DLD1 (cell line): ENCODE results near the gene RNASE2.
"Not testable (repeated sequence)": the region's sequence is repeated elsewhere in the genome, so short reads cannot be mapped to it uniquely, and the experiment has no call there.

Experiments
- in situ Hi-C: cut with HindIII; loops from 2 replicates; pipeline ENCODE4 v1.10.0; 2017; ENCODE audit warnings: low sequenced_read_pairs

Gene RNASE2

DNA sequence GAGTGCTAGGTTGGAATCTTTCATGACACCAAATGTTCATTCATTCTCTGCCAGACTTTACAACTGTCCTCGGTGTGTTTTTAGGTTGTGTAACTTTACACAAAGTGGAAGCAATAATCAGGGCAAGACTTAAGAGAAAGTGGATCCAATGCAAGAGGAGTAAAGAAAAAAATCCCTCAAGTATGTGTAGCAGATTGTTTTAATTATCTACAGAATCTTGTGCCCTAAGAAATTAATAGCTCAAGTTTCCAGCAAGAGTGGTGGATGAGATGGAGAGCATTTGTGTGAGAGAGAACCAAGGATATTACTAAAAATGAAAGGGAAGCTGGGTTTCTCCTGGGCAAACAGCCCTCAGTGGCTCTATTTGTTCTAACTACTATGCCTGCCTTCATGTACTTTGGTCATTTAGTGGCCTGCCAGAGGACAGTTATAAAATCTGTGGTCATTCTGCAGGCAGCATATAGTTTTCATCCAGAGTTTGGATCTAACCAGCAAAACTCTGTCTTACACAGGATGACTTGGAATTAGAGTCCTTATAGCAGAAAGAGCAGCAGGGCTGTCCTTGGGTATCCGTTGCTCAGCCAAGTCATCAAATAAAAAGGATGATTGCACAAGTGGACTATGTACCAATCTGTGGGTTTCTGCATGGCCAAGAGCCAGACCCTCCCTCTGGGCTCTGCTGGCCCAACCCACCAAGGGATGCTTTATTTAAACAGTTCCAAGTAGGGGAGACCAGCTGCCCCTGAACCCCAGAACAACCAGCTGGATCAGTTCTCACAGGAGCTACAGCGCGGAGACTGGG lies at the start of gene RNASE2:
Gene RNASE2 (plus strand): TSS at position 752 of the 802 bp plus-strand sequence. CDS start 285 bp downstream, outside the sequence.
- in situ Hi-C loops: not testable (repeated sequence)

DNA sequence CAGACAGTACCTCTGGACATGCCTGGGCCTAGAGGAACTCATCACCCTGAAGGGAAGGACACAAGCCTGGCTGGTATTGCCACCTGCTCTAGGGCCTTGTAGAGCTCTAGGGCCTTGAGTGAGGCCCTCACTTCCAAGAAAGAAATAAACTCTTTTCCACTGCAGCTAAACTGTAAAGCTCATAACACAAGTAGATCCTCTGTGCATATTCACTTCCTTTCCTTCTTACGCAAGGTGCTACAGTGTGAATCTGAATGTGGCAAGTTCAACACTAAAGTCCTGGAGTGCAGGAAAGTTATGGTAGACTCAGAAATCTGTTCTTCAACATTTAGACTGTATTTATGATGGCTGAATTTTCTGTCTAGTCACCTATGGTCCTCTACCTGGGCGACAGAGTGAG lies 49.6 kb upstream of the RNASE2 start:
- in situ Hi-C loops: no loop called here

GRCh38 chr14:20907214-20907613 lies 48.1 kb upstream of the RNASE2 start:
- in situ Hi-C loops: no loop called here

GRCh38 chr14:20910822-20911221 lies 44.5 kb upstream of the RNASE2 start:
- in situ Hi-C loops: not testable (repeated sequence)

DNA sequence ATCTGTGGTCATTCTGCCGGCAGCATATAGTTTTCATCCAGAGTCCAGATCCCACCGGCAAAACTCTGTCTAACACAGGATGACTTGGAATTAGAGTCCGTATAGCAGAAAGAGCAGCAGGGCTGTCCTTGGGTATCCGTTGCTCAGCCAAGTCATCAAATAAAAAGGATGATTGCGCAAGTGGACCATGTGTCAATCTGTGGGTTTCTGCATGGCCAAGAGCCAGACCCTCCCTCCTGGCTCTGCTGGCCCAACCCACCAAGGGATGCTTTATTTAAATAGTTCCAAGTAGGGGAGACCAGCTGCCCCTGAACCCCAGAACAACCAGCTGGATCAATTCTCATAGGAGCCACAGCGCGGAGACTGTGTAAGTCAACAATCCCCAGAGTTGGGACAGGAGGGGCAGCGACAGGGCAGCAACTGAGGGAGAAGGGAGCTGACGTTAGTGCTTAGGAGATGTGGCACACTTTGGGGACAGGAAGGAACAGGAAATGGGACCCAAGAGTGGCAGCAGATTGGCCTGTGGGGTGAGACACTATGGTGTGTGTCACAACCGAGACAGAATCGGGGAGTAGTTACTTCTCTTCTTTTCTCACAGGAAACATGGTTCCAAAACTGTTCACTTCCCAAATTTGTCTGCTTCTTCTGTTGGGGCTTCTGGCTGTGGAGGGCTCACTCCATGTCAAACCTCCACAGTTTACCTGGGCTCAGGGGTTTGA lies 36.1 kb upstream of the RNASE2 start:
- in situ Hi-C loops: not testable (repeated sequence)

DNA sequence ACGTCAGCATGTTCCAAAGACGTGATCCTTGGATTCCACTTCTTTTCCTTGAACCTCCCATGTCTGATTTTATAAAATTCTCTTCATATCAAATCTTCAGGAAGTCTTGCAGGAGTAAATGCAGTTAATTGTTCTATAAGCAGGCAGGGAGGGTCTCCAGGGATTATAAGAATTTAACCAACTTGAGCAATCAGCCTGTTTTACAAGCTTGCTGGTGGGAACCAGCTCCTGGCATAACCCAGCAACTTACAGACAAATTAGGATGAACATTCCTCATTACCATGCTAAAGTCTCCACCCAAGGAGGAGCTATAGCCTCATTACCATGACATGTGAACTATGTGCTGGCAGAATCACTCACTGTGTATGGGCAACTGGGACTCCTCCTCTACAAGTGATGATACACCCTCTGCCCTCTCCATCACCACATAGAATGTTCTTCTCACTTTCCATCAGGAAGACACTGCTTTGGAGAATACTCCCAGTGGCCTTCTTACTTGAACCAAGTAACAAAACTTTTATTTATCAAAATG lies 31.5 kb upstream of the RNASE2 start:
- in situ Hi-C loops: not testable (repeated sequence)

- in situ Hi-C loops: no loop called here
Measured at GRCh38 chr14:20934148-20934762, 21.0 kb upstream of the RNASE2 start.

DNA sequence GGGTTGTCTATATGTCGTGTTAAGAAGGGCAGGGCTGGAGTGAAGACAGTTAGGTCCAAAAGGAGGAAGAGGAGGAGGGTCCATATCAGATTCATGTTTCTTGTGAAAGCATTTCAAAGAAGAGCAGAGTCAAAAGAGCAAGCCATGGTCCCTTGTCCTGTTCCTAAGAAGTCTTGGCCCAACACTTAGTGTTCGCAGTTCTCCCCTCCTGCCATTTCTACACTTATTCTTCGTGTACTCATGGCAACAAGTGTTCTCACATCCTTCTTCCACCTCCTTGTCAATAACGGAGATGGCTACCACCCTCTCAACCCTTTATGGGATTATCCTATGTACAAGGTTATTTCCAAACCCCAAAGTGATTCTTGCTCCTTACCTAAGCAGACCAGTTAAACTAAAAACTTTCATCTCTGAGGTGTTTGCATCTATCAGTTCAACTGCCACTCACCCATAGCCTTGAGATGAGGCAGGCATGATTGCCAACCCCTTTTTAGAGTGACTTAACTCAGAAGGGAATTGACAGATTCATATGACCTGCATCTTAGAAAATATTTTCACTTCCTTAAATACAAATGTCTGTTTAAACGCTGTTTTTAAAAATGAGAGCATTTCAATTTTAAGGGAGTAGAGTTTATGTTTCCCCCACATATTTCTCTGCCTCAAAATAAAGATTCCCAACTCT lies 19.8 kb upstream of the RNASE2 start:
- in situ Hi-C loops: no loop called here

DNA sequence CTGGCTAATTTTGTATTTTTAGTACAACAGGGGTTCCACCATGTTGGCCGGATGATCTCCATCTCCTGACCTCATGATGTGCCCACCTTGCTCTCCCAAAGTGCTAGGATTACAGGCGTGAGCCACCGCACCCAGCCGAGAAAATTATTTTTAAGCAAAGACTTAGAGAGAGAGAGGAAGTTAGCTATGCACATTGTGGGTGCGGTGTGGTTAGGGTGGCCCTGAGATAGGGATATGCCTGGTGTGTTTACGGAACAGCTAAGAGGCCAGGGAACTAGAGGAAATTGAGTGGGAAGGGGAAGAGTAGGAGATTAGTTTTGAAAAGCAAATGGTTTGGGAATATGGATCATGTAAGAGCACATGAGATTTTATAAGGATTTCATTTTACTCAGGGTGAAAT lies 10.1 kb upstream of the RNASE2 start:
- in situ Hi-C loops: not testable (repeated sequence)

- in situ Hi-C loops: not testable (repeated sequence)
Measured at GRCh38 chr14:20946707-20947106, 8.6 kb upstream of the RNASE2 start.

DNA sequence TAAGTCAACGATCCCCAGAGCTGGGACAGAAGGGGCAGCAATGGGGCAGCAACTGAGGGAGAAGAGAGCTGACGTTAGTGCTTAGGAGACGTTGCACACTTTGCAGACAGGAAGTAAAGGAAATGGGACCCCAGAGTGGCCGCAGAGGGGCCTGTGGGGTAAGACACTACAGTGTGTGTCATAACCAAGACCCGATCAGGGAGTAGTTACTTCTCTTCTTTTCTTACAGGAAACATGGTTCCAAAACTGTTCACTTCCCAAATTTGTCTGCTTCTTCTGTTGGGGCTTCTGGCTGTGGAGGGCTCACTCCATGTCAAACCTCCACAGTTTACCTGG lies 219 bp downstream of the RNASE2 start:
- in situ Hi-C loops: not testable (repeated sequence)

DNA sequence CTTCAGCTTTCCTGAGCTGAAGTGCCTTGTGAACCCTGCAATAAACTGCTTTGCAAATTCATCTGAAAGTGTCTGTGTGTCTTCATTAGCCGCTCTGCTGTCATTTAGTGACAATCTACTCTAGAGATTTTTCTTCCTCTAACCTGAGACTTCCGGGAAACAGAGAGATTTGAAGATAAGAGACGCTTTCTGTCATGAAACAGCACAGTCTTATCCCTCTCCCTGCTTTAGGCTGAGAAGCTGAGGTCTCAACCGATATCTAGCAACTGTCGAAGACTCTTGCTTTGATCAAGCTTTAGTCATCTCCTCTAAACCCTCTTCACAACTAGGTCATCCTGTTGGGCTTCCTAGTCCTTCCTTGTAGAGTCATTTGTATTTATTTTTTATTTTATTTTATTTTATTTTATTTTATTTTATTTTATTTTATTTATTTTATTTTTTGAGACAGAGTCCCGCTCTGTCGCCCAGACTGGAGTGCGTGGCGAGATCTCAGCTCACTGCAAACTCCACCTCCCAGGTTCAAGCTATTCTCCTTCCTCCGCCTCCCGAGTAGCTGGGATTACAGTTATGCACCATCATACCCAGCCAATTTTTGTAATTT lies 1.2 kb downstream of the RNASE2 start:
- in situ Hi-C loops: no loop called here

GRCh38 chr14:20958946-20959345 lies 3.7 kb downstream of the RNASE2 start:
- in situ Hi-C loops: not testable (repeated sequence)

GRCh38 chr14:20969336-20969735 lies 14.0 kb downstream of the RNASE2 start:
- in situ Hi-C loops: no loop called here

DNA sequence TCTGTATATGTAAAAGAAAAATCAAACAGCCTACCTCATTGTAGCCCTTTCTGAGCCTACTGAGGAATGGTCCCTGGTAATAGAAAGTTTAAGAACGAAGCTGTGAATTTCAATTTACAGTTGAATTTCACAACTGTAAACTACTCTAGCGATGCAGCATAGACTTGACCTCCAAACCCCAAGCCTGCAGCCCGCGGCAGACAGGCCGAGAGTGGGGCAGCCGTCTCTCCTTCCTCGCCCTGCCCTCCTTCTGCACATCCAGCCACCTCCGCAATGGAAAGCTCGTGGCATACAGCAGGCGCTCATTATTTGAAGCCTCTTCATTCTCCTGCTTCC lies 15.3 kb downstream of the RNASE2 start:
- in situ Hi-C loops: no loop called here

- in situ Hi-C loops: no loop called here
Measured at GRCh38 chr14:20970983-20971704, 15.9 kb downstream of the RNASE2 start.

GRCh38 chr14:20971705-20972021 lies 16.4 kb downstream of the RNASE2 start:
- in situ Hi-C loops: no loop called here

DNA sequence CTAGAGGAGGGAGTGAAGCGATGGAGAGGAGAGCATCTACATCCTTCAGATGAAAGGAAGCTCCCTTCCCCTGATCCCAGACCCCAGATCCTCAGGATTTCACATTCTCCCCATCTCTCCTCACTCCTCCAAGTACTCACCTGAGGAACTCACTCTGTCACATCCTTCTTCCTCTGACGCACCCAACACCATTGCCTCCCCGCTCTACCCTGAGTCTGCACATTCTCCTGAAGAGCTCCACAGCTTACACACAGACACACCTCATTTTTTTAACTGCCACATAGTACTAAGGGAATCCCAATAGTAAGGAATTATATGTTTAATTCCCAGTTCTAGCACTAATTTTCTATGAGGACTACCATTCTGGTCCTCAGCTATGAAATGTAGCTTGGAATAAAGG lies 18.2 kb downstream of the RNASE2 start:
- in situ Hi-C loops: no loop called here

DNA sequence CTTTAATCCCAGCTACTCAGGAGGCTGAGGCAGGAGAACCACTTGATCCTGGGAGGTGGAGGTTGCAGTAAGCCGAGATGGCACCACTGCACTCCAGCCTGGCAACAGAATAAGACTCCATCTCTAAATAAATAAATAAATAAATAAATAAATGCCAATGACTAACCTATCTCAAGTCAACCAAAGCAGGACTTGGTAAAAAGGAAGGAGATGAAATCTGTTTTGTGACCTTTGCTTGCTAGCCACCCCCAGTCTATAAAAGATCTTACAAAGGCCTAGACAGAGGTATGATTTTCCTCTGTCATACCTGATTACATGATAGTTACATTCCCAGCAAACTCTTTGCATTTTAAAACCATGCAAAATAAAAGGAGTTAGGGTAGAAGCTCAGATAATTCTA lies 21.0 kb downstream of the RNASE2 start:
- in situ Hi-C loops: no loop called here

DNA sequence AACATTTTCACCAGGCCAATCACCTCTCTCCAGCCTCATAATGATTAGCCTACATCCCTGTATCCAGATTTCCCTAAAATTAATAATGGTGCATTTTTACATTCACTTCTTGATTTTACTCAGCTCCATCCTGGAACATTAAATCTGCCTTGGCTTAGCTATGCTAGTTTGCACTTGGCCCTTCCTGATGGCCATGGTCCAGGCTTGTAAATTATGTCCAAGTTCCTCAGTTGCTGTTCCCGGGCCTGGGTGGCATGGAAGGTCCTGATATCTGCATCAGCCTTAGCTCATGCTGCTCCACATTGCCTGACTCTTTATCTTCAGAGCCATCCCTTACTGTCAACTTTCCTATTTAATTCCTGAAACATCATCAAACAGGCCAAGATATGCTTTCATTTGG lies 23.4 kb downstream of the RNASE2 start:
- in situ Hi-C loops: no loop called here
